Measurements from ENCODE around the gene DRG2. TPM values are rescaled to one million over a fixed set of nuclear protein-coding genes. Genes with fewer than 3 reads are reported as not detected.

DRG2 gene
- total and polyA plus RNA-seq, 9 of the 15 experiments (the other 6 are each of a cell fraction or from before 2014, with no cell fraction given), result 6.6 to 36.7 (median 26.1) TPM

- TF ChIP-seq ZNF592 (IDR thresholded peaks at IDR 0.05), result no peak
- no peak for TF ChIP-seq NCOA2 (IDR thresholded peaks at IDR 0.05; ENCODE audit: partially characterized antibody in 2 of 2)
- peak; percentile 92 for TF ChIP-seq CREB3L1 (IDR thresholded peaks at IDR 0.05; ENCODE audit: borderline replicate concordance, low read depth)
- TF ChIP-seq CEBPZ (IDR thresholded peaks at IDR 0.05; ENCODE audit: borderline replicate concordance, low read depth, low read length), result no peak
- no peak for TF ChIP-seq FUS (optimal IDR thresholded peaks at IDR 0.05; ENCODE audit: low read depth, low read length)
- no peak for TF ChIP-seq STAT6 (CRISPR knock-in tag; IDR thresholded peaks at IDR 0.05)
- TF ChIP-seq KLF16 (IDR thresholded peaks at IDR 0.05), result peak; percentile 11; the same call in 1 of the 2 replicates
- TF ChIP-seq TCFL5 (CRISPR knock-in tag; conservative IDR thresholded peaks at IDR 0.05), result no peak
These were observed 48.8 kb upstream of the DRG2 start, which contains the start of the genes ATPAF2 and GID4 (continued) for GRCh38 chr17:18038861-18039534.
